HG03097 (cell line): ENCODE data around the gene PPP2R2C.

Experiments used
- ATAC-seq: cut with Tn5 transposase; IDR thresholded peaks from one replicate; pipeline ENCODE4 v1.9.1; 2021; ENCODE audit not compliant: unreplicated experiment, low FRiP score

Gene PPP2R2C

GRCh38 chr4:6469898-6470501 lies 2.4 kb downstream of the PPP2R2C start:
- no peak for ATAC-seq

- no peak for ATAC-seq
Observed at GRCh38 chr4:6469144-6469543, 3.3 kb downstream of the PPP2R2C start.

GRCh38 chr4:6468376-6468775 lies 4.0 kb downstream of the PPP2R2C start:
- ATAC-seq, result no peak

GRCh38 chr4:6467600-6467999 lies 4.8 kb downstream of the PPP2R2C start:
- no peak for ATAC-seq

GRCh38 chr4:6466756-6467381 lies 5.5 kb downstream of the PPP2R2C start:
- no peak for ATAC-seq

GRCh38 chr4:6465955-6466354 lies 6.5 kb downstream of the PPP2R2C start:
- ATAC-seq, result no peak

GRCh38 chr4:6464842-6465588 lies 7.4 kb downstream of the PPP2R2C start:
- no peak for ATAC-seq

GRCh38 chr4:6463311-6464289 lies 8.8 kb downstream of the PPP2R2C start:
- no peak for ATAC-seq

GRCh38 chr4:6461301-6462165 lies 10.9 kb downstream of the PPP2R2C start:
- ATAC-seq, result no peak

GRCh38 chr4:6460876-6461275 lies 11.5 kb downstream of the PPP2R2C start:
- no peak for ATAC-seq

GRCh38 chr4:6458528-6458927 lies 13.9 kb downstream of the PPP2R2C start:
- ATAC-seq, result no peak

- no peak for ATAC-seq
Observed at GRCh38 chr4:6456450-6456849, 16.0 kb downstream of the PPP2R2C start.

- no peak for ATAC-seq
Observed at GRCh38 chr4:6454112-6454910, 18.1 kb downstream of the PPP2R2C start.

- no peak for ATAC-seq
Observed at GRCh38 chr4:6453688-6453990, 18.8 kb downstream of the PPP2R2C start.

- ATAC-seq, result no peak
Observed at GRCh38 chr4:6452897-6453687, 19.3 kb downstream of the PPP2R2C start.

GRCh38 chr4:6452116-6452896 lies 20.1 kb downstream of the PPP2R2C start:
- ATAC-seq, result no peak

- no peak for ATAC-seq
Observed at GRCh38 chr4:6451309-6451708, 21.1 kb downstream of the PPP2R2C start.

- ATAC-seq, result no peak
Observed at GRCh38 chr4:6450709-6451108, 21.7 kb downstream of the PPP2R2C start.
